Ovary (tissue), 9 donors: ENCODE measurements around the gene CADM4. TPM values are rescaled to one million over a fixed set of nuclear protein-coding genes. Genes with fewer than 3 reads are reported as not detected.
A peak's percentile ranks its signal among the peaks of the same experiment; 100 is the strongest.

Experiments used
- DNase-seq, 5 donors: peaks; one replicate each; pipeline ENCODE4 v3.0.0-alpha.2; 2019 to 2020
- H3K27ac ChIP-seq, 2 donors: fragments of 200-600 bp; one replicate each; pipeline versions ENCODE4 v1.5.1 to v1.8.0; 2019 to 2022
- H3K27me3 ChIP-seq: fragments of 200-600 bp; one replicate; pipeline ENCODE4 v1.8.0; 2022
- H3K36me3 ChIP-seq: fragments of 200-600 bp; sonication (generic); one replicate; pipeline ENCODE4 v1.5.1; 2019
- H3K4me1 ChIP-seq: one replicate; pipeline ENCODE4 v1.8.1; 2013; ENCODE audit warnings: mild to moderate bottlenecking, moderate library complexity; ENCODE audit not compliant: insufficient read depth
- H3K4me3 ChIP-seq: fragments of 200-600 bp; sonication (generic); one replicate; pipeline ENCODE4 v1.5.1; 2017
- H3K9me3 ChIP-seq, 2 donors: fragments of 200-600 bp in 1 of 2; sonication (generic) in 1 of 2; one replicate each; pipeline versions ENCODE4 v1.5.1 to v1.8.1; 2013 to 2019; ENCODE audit warnings: mild to moderate bottlenecking in 1 of 2, moderate library complexity in 1 of 2
- EP300 ChIP-seq: sonication (generic); formaldehyde crosslinking; IDR thresholded peaks from one replicate; pipeline ENCODE4 v1.6.1; 2017; ENCODE audit warnings: antibody characterized with exemption
- POLR2A ChIP-seq: fragments of 450-650 bp; IDR thresholded peaks from one replicate; pipeline ENCODE4 v1.6.1; 2017; ENCODE audit warnings: antibody characterized with exemption, mild to moderate bottlenecking, moderate library complexity
- WGBS, 3 donors: extraction: QIAGEN DNeasy Blood & Tissue Kit in 1 of 3; methylation state at CpG; one replicate each; pipeline versions ENCODE4 v1.1.5 to v1.1.7; 2013 to 2017; 5-methylcytosine and 5-hydroxymethylcytosine counted together
- intact Hi-C, 4 donors: fragments of 100-400 bp; cut with DNase I; formaldehyde crosslinking; loops; one replicate each; pipeline versions ENCODE4 v1.11.0 to v1.15.1; 2022 to 2023
- polyA plus RNA-seq, 2 donors: library from polyadenylated mRNA; stranded (reverse); fragments of 200-250 nt in 1 of 2; fragments of 350-450 nt in 1 of 2; fragmentation: Illumina TruSeq in 1 of 2; extraction: RNeasy Lipid Tissue Mini Kit (QIAGEN cat#74804) in 1 of 2; gene quantifications; one replicate each; pipeline ENCODE4 v1.2.3, GENCODE V29; 2013 to 2014
- total RNA-seq, 7 donors: library from RNA; depleted of rRNA in 2 of 7; stranded (reverse); fragments of >200 nt in 2 of 7; fragmentation: NEBNext Ultra II Directional in 3 of 7; extraction: Animal tissue kit (Norgen Biotek cat#: 25700) in 3 of 7; gene quantifications; one replicate each; pipeline versions ENCODE4 v1.1.0 to v1.2.4, GENCODE V29; 2016 to 2023
- TF ChIP-seq, protein P1 (sequence below), 3 donors: fragments of 450-650 bp in 2 of 3; fragments of 200-600 bp in 1 of 3; IDR thresholded peaks; one replicate each; pipeline versions ENCODE4 v1.5.1 to v1.8.0; 2016 to 2022; ENCODE audit warnings: antibody characterized with exemption in 3 of 3, mild to moderate bottlenecking in 1 of 3
- donor health status: DM: no; HTN: no; CAD: no; lungs with moderate emphysema.
- donor health status: DM: no; HTN: no; CAD: no.
- donor health status: Bipolar disorder and iron deficiency.
- donor health status: DM: yes; HTN: yes; CAD: no.
- donor health status: DM: no; HTN: no; CAD: no.
- donor health status: DM: yes; HTN: yes; CAD: no.

Gene CADM4
- total and polyA plus RNA-seq, 9 donors = 6.2 to 24.3 (median 11.3) TPM

DNA sequence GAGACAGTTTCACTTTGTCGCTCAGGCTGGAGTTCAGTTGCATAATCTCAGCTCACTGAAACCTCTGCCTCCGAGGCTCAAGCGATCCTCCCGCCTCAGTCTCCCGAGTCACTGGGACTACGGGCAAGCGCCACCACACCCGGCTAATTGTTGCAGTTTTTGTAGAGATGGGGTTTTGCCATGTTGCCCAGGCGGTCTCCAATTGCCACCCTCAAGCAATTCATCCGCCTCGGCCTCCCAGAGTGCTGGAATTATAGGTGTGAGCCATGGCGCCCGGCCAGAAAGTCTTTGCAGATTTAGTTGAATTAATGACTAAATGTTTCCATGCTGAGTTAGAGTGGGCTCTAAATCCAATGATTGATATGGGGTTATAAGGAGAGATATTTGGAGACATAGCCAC is 4.5 kb upstream of the CADM4 start:
- no peaks in the 10 kb centered on the region for H3K27me3 ChIP-seq
- H3K27ac ChIP-seq = no peak overlapping the region
- TF ChIP-seq, protein P1, sequence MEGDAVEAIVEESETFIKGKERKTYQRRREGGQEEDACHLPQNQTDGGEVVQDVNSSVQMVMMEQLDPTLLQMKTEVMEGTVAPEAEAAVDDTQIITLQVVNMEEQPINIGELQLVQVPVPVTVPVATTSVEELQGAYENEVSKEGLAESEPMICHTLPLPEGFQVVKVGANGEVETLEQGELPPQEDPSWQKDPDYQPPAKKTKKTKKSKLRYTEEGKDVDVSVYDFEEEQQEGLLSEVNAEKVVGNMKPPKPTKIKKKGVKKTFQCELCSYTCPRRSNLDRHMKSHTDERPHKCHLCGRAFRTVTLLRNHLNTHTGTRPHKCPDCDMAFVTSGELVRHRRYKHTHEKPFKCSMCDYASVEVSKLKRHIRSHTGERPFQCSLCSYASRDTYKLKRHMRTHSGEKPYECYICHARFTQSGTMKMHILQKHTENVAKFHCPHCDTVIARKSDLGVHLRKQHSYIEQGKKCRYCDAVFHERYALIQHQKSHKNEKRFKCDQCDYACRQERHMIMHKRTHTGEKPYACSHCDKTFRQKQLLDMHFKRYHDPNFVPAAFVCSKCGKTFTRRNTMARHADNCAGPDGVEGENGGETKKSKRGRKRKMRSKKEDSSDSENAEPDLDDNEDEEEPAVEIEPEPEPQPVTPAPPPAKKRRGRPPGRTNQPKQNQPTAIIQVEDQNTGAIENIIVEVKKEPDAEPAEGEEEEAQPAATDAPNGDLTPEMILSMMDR (IDR thresholded peaks at IDR 0.05) = no peak
- no peak for TF ChIP-seq EP300
- TF ChIP-seq POLR2A = no peak
- no peaks in the 10 kb centered on the region for H3K9me3 ChIP-seq
- WGBS, 3 donors = 79% methylated on average over 13 of the region's 13 CpGs
- peaks cover 6% of the 10 kb centered on the region for H3K4me1 ChIP-seq
- no peak overlapping the region for H3K4me3 ChIP-seq
- intact Hi-C loops = no loop called here
- no peaks in the 10 kb centered on the region for H3K36me3 ChIP-seq
- DNase-seq = no peak

- no peak for TF ChIP-seq EP300
- no peak for TF ChIP-seq POLR2A
- TF ChIP-seq, protein P1 (IDR thresholded peaks at IDR 0.05) = no peak
- H3K4me1 ChIP-seq = peaks cover 6% of the 10 kb centered on the region
- H3K27ac ChIP-seq = no peak overlapping the region
- H3K27me3 ChIP-seq = no peaks in the 10 kb centered on the region
- H3K4me3 ChIP-seq = no peak overlapping the region
- DNase-seq = no peak
- intact Hi-C loops = no loop called here
- H3K36me3 ChIP-seq = no peaks in the 10 kb centered on the region
- WGBS, 3 donors = 14 to 21% (median 15%) methylated on average over 3 of the region's 3 CpGs
- H3K9me3 ChIP-seq = no peaks in the 10 kb centered on the region
Measured at GRCh38 chr19:43643326-43643725, 3.7 kb upstream of the CADM4 start.

GRCh38 chr19:43642531-43642930 is 2.9 kb upstream of the CADM4 start:
- Histone ChIP-seq H3K36me3 (no peaks in the 10 kb centered on the region), H3K9me3 (no peaks in the 10 kb centered on the region), H3K4me3 (no peak overlapping the region), H3K4me1 (peaks cover 6% of the 10 kb centered on the region), H3K27ac (no peak overlapping the region), H3K27me3 (no peaks in the 10 kb centered on the region)
- no peak for DNase-seq
- TF ChIP-seq, protein P1 (IDR thresholded peaks at IDR 0.05) = no peak
- TF ChIP-seq EP300 = no peak
- TF ChIP-seq POLR2A = no peak
- intact Hi-C loops = no loop called here
- WGBS, 3 donors = 55 to 68% (median 66%) methylated on average over 4 of the region's 4 CpGs

GRCh38 chr19:43641333-43641732 is 1.7 kb upstream of the CADM4 start:
- Histone ChIP-seq H3K27me3 (no peaks in the 10 kb centered on the region), H3K4me3 (no peak overlapping the region), H3K36me3 (no peaks in the 10 kb centered on the region), H3K4me1 (peaks cover 6% of the 10 kb centered on the region), H3K9me3 (no peaks in the 10 kb centered on the region), H3K27ac (no peak overlapping the region)
- intact Hi-C loops = no loop called here
- DNase-seq = no peak
- TF ChIP-seq EP300 = no peak
- no peak for TF ChIP-seq POLR2A
- TF ChIP-seq, protein P1 (IDR thresholded peaks at IDR 0.05) = no peak
- WGBS, 3 donors = 71 to 86% (median 80%) methylated on average over 2 of the region's 2 CpGs

- no peak overlapping the region for H3K27ac ChIP-seq
- no peak for DNase-seq
- peaks cover 6% of the 10 kb centered on the region for H3K4me1 ChIP-seq
- 1 to 6% (median 5%) methylated on average over 9 of the region's 9 CpGs for WGBS, 3 donors
- no peaks in the 10 kb centered on the region for H3K36me3 ChIP-seq
- peak overlapping the region; percentile 61 for H3K4me3 ChIP-seq
- H3K27me3 ChIP-seq = no peaks in the 10 kb centered on the region
- no peaks in the 10 kb centered on the region for H3K9me3 ChIP-seq
- TF ChIP-seq, protein P1 (IDR thresholded peaks at IDR 0.05) = no peak
- TF ChIP-seq POLR2A (no peak), EP300 (no peak)
- intact Hi-C loops = no loop called here
Measured at GRCh38 chr19:43640424-43640757, 741 bp upstream of the CADM4 start.
